NCI-H82 (cell line): ENCODE results near the gene PFDN6.
A peak's percentile ranks its signal among the peaks of the same experiment; 100 is the strongest.

Experiments
- DNase-seq: peaks from one replicate; lab custom pipeline; 2025; lab: John Stamatoyannopoulos, UW

PFDN6 gene

GRCh38 chr6:33317419-33317668, 27.9 kb downstream of the PFDN6 start:
- DNase-seq: no peak

- peak; percentile 100 for DNase-seq
Measured at GRCh38 chr6:33317669-33318425, 28.4 kb downstream of the PFDN6 start, which contains the start of gene ZBTB22. TSS of gene ZBTB22 (minus strand) at chr6:33317744. CDS start at chr6:33316916, 828 bp downstream.

- DNase-seq: no peak
Measured at GRCh38 chr6:33318426-33319073, 29.1 kb downstream of the PFDN6 start.

- DNase-seq: no peak
Measured at GRCh38 chr6:33319939-33320314, 30.5 kb downstream of the PFDN6 start.

- DNase-seq: no peak
Measured at GRCh38 chr6:33320315-33321181, 31.1 kb downstream of the PFDN6 start.

GRCh38 chr6:33321227-33321626, 31.8 kb downstream of the PFDN6 start:
- no peak for DNase-seq

GRCh38 chr6:33323623-33323948, 34.2 kb downstream of the PFDN6 start:
- DNase-seq: no peak

GRCh38 chr6:33324125-33324524, 34.7 kb downstream of the PFDN6 start:
- no peak for DNase-seq

- DNase-seq: peak; percentile 68
Measured at GRCh38 chr6:33329058-33329457, 39.7 kb downstream of the PFDN6 start.

GRCh38 chr6:33330736-33331135, 41.3 kb downstream of the PFDN6 start:
- DNase-seq: no peak

- DNase-seq: no peak
Measured at GRCh38 chr6:33333666-33334065, 44.3 kb downstream of the PFDN6 start.

- no peak for DNase-seq
Measured at GRCh38 chr6:33335916-33336315, 46.5 kb downstream of the PFDN6 start.

GRCh38 chr6:33336495-33336894, 47.1 kb downstream of the PFDN6 start:
- DNase-seq: no peak

GRCh38 chr6:33339193-33339592, 49.8 kb downstream of the PFDN6 start:
- no peak for DNase-seq
